GM18867 (cell line): ENCODE data around the gene CMYA5.

ENCODE experiments used
- ATAC-seq: cut with Tn5 transposase; IDR thresholded peaks from one replicate; pipeline ENCODE4 v1.9.1; 2021; ENCODE audit warnings: mild to moderate bottlenecking, moderate library complexity; ENCODE audit not compliant: unreplicated experiment

CMYA5 gene

GRCh38 chr5:79793304-79793703 is 103.7 kb downstream of the CMYA5 start:
- no peak for ATAC-seq

GRCh38 chr5:79793722-79794121 is 104.1 kb downstream of the CMYA5 start:
- ATAC-seq: no peak

GRCh38 chr5:79794347-79794746 is 104.7 kb downstream of the CMYA5 start:
- no peak for ATAC-seq

GRCh38 chr5:79795764-79796398 is 106.2 kb downstream of the CMYA5 start:
- no peak for ATAC-seq

- ATAC-seq: no peak
Measured at GRCh38 chr5:79798893-79799590, 109.4 kb downstream of the CMYA5 start.

GRCh38 chr5:79800979-79801827 is 111.6 kb downstream of the CMYA5 start:
- ATAC-seq: no peak

- no peak for ATAC-seq
Measured at GRCh38 chr5:79802406-79802805, 112.8 kb downstream of the CMYA5 start.

- no peak for ATAC-seq
Measured at GRCh38 chr5:79803007-79803406, 113.4 kb downstream of the CMYA5 start.

- ATAC-seq: no peak
Measured at GRCh38 chr5:79806741-79807140, 117.1 kb downstream of the CMYA5 start.

GRCh38 chr5:79809743-79810142 is 120.1 kb downstream of the CMYA5 start:
- ATAC-seq: no peak

GRCh38 chr5:79811081-79811480 is 121.4 kb downstream of the CMYA5 start:
- ATAC-seq: no peak

- ATAC-seq: no peak
Measured at GRCh38 chr5:79811904-79812303, 122.3 kb downstream of the CMYA5 start.

GRCh38 chr5:79814699-79815098 is 125.1 kb downstream of the CMYA5 start:
- no peak for ATAC-seq

- ATAC-seq: no peak
Measured at GRCh38 chr5:79816014-79816413, 126.4 kb downstream of the CMYA5 start.

GRCh38 chr5:79820648-79821047 is 131.0 kb downstream of the CMYA5 start:
- no peak for ATAC-seq

- ATAC-seq: no peak
Measured at GRCh38 chr5:79824444-79824843, 134.8 kb downstream of the CMYA5 start.

GRCh38 chr5:79825802-79826201 is 136.2 kb downstream of the CMYA5 start:
- ATAC-seq: no peak

- ATAC-seq: no peak
Measured at GRCh38 chr5:79827159-79827629, 137.6 kb downstream of the CMYA5 start.

GRCh38 chr5:79829260-79829659 is 139.6 kb downstream of the CMYA5 start:
- ATAC-seq: no peak

GRCh38 chr5:79831381-79832309 is 142.0 kb downstream of the CMYA5 start:
- ATAC-seq: no peak

GRCh38 chr5:79832911-79833310 is 143.3 kb downstream of the CMYA5 start:
- no peak for ATAC-seq
